K562 (cell line): ENCODE data around the gene CTNNA3. TPM values are rescaled to one million over a fixed set of nuclear protein-coding genes. Genes with fewer than 3 reads are reported as not detected.

ENCODE experiments used
- ADNP ChIP-seq: fragments of 200-800 bp; sonication (Bioruptor generic); IDR thresholded peaks from 2 replicates; pipeline ENCODE4 v1.6.1; 2016; ENCODE audit warnings: missing genetic modification characterization, missing compliant biosample characterization
- CBX2 ChIP-seq: fragments of 200-600 bp; sonication (generic); IDR thresholded peaks from one replicate; pipeline ENCODE4 v1.6.1; 2012; ENCODE audit warnings: mild to moderate bottlenecking, low read length, inconsistent platforms; ENCODE audit not compliant: insufficient read depth, poor library complexity, severe bottlenecking
- CC2D1A ChIP-seq: fragments of 450-650 bp; IDR thresholded peaks from 2 replicates; pipeline ENCODE4 v1.6.1; 2017; ENCODE audit warnings: mild to moderate bottlenecking
- MAFK ChIP-seq: IDR thresholded peaks from 2 replicates; pipeline ENCODE4 v1.6.1; 2011; ENCODE audit warnings: low read length, improper control_type of control experiment
- NCOA1 ChIP-seq: fragments of 450-650 bp; IDR thresholded peaks from 2 replicates; pipeline ENCODE4 v1.6.1; 2016; ENCODE audit warnings: low read depth
- NFRKB ChIP-seq: fragments of 450-650 bp; IDR thresholded peaks from 2 replicates; pipeline ENCODE4 v1.6.1; 2016; ENCODE audit warnings: low read depth
- POLR2A ChIP-seq: fragments of 450-650 bp; conservative IDR thresholded peaks from 2 replicates; pipeline ENCODE4 v1.6.1; 2016
- SRSF9 ChIP-seq: fragments of 200-400 bp; formaldehyde crosslinking; IDR thresholded peaks from 2 replicates; pipeline ENCODE4 v1.6.1; 2017; ENCODE audit warnings: low read depth, low read length, borderline replicate concordance
- TRIM28 ChIP-seq: fragments of 450-650 bp; IDR thresholded peaks from 2 replicates; pipeline ENCODE4 v1.6.1; 2017
- ZKSCAN3 ChIP-seq: fragments of 250-450 bp; sonication (Bioruptor Pico); IDR thresholded peaks from 2 replicates; pipeline ENCODE4 v1.4.0; 2020
- ZNF589 ChIP-seq: fragments of 200-800 bp; sonication (Bioruptor generic); IDR thresholded peaks from 2 replicates; pipeline ENCODE4 v1.6.1; 2016; ENCODE audit warnings: low read depth, missing genetic modification characterization, missing compliant biosample characterization
- polyA plus RNA-seq, 8 experiments: library from polyadenylated mRNA; depleted of rRNA in 4 of 8; stranded (reverse) in 5 of 8; unstranded in 3 of 8; fragments of >200 nt; fragmentation: Nextera tagmentation in 2 of 8; fragmentation: Illumina TruSeq in 1 of 8; extraction: Ambion mirVana in 2 of 8; extraction: Trizol in 1 of 8; gene quantifications; 2 replicates each; pipeline versions ENCODE4 v1.2.1 to v1.2.3, GENCODE V29; 2011 to 2014; ENCODE audit warnings: inconsistent platforms in 1 of 8, missing spikeins in 1 of 8
- total RNA-seq, 7 experiments: library from RNA; depleted of rRNA in 6 of 7; stranded (reverse); fragments of >200 nt in 6 of 7; fragmentation: Illumina TruSeq in 2 of 7; extraction: Trizol in 2 of 7; gene quantifications; 2 replicates each; pipeline versions ENCODE4 v1.2.1 to v1.2.3, GENCODE V29; 2011 to 2021; ENCODE audit warnings: low replicate concordance in 1 of 7
- TF ChIP-seq, protein P1 (sequence below): fragments of 250-450 bp; sonication (Bioruptor Pico); IDR thresholded peaks from 2 replicates; pipeline ENCODE4 v1.8.0; 2022; ENCODE audit warnings: inconsistent platforms, mild to moderate bottlenecking, moderate library complexity, borderline replicate concordance
- TF ChIP-seq, protein P2 (sequence below): fragments of 450-650 bp; formaldehyde crosslinking; IDR thresholded peaks from 2 replicates; pipeline ENCODE4 v1.4.0; 2020; ENCODE audit warnings: mild to moderate bottlenecking, moderate library complexity
- TF ChIP-seq, protein P3 (sequence below): sonication (generic); formaldehyde crosslinking; IDR thresholded peaks from 2 replicates; pipeline ENCODE4 v1.8.1; 2023; ENCODE audit warnings: mild to moderate bottlenecking, missing genetic modification reagents

Gene CTNNA3
- total and polyA plus RNA-seq, 9 of the 15 experiments (the other 6 are each of a cell fraction or from before 2014, with no cell fraction given) = 0.04 TPM; not detected in 8

DNA sequence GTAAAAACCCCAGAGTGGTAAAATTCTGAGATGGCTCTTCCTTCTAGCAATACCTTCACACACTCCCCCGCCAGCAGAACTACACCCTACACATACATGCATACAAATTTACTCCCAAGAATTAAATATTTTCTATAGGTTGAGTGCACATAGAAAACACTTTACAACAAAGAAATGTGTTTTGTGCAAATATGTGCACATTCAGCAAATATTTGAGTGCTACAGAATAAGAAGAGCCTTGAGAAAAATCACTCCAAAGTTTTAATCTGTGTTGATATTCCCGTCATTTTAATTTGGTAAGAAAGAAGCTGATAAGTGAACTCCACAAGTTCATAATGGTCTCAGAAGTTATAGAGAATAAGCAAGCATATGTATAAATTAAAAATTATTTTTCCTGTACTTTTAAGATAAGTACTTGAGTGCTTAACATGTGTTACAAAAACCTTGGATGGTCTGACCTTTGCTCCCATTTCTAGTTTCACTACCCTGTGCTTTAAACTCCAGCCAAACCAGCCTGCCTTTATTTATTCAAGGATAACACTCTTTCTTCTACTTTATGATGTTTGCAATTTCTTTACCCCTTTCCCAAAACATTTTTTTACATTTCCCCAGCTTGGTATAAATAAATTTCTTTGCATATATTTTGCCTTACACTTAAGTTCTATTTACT, 1503.7 kb downstream of the CTNNA3 start (continued):
- TF ChIP-seq ZNF589 (CRISPR knock-in tag) (no peak), NCOA1 (no peak), TRIM28 (no peak), POLR2A (no peak), CC2D1A (no peak), ADNP (tag) (no peak), CBX2 (no peak), SRSF9 (no peak), MAFK (peak; percentile 64; the same call in 1 of the 2 replicates), ZKSCAN3 (CRISPR knock-in tag) (no peak), NFRKB (no peak)
- TF ChIP-seq, protein P1, sequence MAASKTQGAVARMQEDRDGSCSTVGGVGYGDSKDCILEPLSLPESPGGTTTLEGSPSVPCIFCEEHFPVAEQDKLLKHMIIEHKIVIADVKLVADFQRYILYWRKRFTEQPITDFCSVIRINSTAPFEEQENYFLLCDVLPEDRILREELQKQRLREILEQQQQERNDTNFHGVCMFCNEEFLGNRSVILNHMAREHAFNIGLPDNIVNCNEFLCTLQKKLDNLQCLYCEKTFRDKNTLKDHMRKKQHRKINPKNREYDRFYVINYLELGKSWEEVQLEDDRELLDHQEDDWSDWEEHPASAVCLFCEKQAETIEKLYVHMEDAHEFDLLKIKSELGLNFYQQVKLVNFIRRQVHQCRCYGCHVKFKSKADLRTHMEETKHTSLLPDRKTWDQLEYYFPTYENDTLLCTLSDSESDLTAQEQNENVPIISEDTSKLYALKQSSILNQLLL (CRISPR knock-in tag) = no peak
- TF ChIP-seq, protein P2, sequence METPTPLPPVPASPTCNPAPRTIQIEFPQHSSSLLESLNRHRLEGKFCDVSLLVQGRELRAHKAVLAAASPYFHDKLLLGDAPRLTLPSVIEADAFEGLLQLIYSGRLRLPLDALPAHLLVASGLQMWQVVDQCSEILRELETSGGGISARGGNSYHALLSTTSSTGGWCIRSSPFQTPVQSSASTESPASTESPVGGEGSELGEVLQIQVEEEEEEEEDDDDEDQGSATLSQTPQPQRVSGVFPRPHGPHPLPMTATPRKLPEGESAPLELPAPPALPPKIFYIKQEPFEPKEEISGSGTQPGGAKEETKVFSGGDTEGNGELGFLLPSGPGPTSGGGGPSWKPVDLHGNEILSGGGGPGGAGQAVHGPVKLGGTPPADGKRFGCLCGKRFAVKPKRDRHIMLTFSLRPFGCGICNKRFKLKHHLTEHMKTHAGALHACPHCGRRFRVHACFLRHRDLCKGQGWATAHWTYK = no peak
- TF ChIP-seq, protein P3, sequence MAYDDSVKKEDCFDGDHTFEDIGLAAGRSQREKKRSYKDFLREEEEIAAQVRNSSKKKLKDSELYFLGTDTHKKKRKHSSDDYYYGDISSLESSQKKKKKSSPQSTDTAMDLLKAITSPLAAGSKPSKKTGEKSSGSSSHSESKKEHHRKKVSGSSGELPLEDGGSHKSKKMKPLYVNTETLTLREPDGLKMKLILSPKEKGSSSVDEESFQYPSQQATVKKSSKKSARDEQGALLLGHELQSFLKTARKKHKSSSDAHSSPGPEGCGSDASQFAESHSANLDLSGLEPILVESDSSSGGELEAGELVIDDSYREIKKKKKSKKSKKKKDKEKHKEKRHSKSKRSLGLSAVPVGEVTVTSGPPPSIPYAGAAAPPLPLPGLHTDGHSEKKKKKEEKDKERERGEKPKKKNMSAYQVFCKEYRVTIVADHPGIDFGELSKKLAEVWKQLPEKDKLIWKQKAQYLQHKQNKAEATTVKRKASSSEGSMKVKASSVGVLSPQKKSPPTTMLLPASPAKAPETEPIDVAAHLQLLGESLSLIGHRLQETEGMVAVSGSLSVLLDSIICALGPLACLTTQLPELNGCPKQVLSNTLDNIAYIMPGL (CRISPR knock-in tag) = no peak
